ENCODE results near the gene FOSL1.
"Not testable (repeated sequence)": the region's sequence is repeated elsewhere in the genome, so short reads cannot be mapped to it uniquely, and the experiment has no call there.

The FOSL1 gene

GRCh38 chr11:65854161-65854592, 46.0 kb downstream of the FOSL1 start:
- peaks cover 6% of the 10 kb centered on the region for H3K4me1 ChIP-seq (ENCODE audit: control insufficient read depth, insufficient read depth, low read length)
- H3K27ac ChIP-seq (ENCODE audit: low read depth, low read length): peak overlapping the region; percentile 33
- H3K36me3 ChIP-seq (ENCODE audit: control insufficient read depth, insufficient read depth, low read length): peaks cover 36% of the 10 kb centered on the region
- no peak overlapping the region for H3K4me3 ChIP-seq (ENCODE audit: low read depth, low read length)
- H3K9me3 ChIP-seq (ENCODE audit: control insufficient read depth, insufficient read depth, low read length): 0 out of 2 replicates have a peak, but pooled peaks cover 2% of the 10 kb centered on the region
- no peak overlapping the region for H3K9ac ChIP-seq (ENCODE audit: low read depth, low read length)
- H3K27me3 ChIP-seq (ENCODE audit: control insufficient read depth, insufficient read depth, low read length): no peaks in the 10 kb centered on the region

DNA sequence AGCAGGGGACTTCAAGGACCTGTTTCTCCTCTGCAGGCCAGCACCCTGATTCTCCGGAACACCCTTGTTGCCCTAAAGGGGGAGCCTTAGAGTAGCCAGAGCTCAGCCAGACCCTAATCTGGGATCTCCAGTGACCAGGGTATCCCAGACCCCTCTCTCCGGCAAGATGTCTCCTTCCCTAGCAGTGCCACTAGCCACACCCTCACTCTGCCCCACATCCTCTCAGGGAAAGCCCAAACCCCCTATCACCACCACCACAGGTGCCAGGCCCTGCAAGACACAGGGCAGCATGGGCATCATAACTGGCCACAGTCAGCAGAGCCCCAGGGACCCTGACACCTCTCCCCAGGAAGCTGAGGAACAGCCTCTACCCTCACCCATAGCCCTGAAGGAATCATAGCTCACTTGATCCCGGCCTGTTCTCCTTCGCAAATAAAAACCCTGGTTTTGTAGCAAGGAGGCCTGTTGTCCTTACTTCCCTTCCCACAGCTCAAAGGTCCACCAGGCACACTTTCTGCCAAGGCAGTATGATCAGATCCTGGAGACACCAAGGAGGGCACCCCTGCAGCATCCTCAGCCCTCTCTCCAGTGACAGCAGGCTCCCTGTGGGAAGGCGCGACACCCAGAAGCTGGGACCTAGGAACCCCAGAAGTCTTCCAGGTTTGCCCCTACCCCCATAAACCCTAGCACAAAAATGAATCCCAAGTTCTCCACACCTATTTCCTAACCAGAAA, 46.8 kb downstream of the FOSL1 start:
- Histone ChIP-seq H3K4me3 (ENCODE audit: low read depth, low read length) (no peak overlapping the region), H3K36me3 (ENCODE audit: control insufficient read depth, insufficient read depth, low read length) (peaks cover 36% of the 10 kb centered on the region), H3K9me3 (ENCODE audit: control insufficient read depth, insufficient read depth, low read length) (0 out of 2 replicates have a peak, but pooled peaks cover 2% of the 10 kb centered on the region), H3K27me3 (ENCODE audit: control insufficient read depth, insufficient read depth, low read length) (no peaks in the 10 kb centered on the region), H3K4me1 (ENCODE audit: control insufficient read depth, insufficient read depth, low read length) (peaks cover 6% of the 10 kb centered on the region), H3K9ac (ENCODE audit: low read depth, low read length) (no peak overlapping the region), H3K27ac (ENCODE audit: low read depth, low read length) (peak overlapping the region; percentile 22)

DNA sequence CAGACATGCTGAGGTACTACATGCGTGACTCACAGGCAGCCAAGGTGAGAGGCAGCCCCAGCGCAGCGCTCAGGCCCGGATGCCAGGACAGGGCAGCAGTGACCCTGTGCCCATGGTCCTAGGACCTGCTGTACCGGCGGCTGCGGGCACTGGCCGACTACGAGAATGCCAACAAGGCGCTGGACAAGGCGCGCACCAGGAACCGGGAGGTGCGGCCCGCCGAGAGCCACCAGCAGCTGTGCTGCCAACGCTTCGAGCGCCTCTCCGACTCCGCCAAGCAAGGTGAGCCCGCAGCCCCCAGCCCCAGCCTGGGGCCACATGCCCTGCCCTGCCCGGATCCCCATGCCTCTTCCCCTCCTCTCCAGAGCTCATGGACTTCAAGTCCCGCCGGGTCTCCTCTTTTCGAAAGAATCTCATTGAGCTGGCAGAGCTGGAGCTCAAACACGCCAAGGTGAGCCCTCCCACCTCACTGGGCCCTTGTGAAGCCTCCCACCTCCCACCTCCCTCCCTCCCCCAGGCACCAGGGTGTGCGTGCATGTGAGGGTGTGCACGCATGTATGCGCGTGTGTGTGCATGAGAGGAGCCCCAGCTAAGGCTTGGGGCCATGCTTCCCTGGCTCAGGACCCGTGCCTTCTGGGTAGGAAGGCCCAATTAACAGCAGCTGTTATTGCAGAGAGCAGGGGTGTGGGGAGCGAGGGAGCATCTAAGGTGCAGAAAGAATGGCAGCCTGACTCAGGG, 47.5 kb downstream of the FOSL1 start:
- 0 out of 2 replicates have a peak, but pooled peaks cover 2% of the 10 kb centered on the region for H3K9me3 ChIP-seq (ENCODE audit: control insufficient read depth, insufficient read depth, low read length)
- no peaks in the 10 kb centered on the region for H3K27me3 ChIP-seq (ENCODE audit: control insufficient read depth, insufficient read depth, low read length)
- no peak overlapping the region for H3K9ac ChIP-seq (ENCODE audit: low read depth, low read length)
- H3K27ac ChIP-seq (ENCODE audit: low read depth, low read length): peak overlapping the region; percentile 3
- H3K36me3 ChIP-seq (ENCODE audit: control insufficient read depth, insufficient read depth, low read length): peaks cover 36% of the 10 kb centered on the region
- no peak overlapping the region for H3K4me3 ChIP-seq (ENCODE audit: low read depth, low read length)
- H3K4me1 ChIP-seq (ENCODE audit: control insufficient read depth, insufficient read depth, low read length): peaks cover 6% of the 10 kb centered on the region

DNA sequence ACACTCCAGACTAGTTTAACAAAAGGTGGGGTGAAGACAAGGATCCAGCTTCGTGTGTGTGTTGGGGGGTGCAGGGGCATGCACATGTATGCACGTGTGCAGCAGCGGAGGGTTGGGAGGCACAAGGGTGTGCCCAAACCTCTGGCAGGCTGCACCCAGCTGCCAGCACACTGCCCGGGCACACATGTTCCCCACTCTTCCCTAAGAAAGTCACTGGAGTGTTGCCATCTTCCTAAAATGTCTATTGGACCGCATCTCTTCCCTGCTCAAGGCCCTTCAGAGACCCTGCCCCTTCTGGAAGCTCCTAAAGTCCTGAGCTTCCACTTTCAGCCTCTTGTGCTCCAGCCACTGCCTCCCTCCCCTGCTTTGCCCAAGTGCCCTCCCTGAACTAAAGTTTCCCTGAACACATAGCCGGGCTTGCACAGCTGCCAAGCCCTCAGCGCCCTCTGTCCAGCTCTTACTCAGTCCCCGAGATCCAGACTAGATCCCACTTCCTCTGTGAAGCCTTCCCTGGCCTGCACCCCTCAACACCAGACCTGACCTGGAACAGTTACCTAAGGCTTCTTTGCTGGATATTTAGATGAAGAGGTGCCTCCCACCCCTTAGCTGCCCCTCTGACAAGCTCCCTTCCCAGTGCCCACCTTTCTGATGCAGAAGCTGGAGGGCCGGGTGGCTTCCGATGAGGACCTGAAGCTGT, 48.2 kb downstream of the FOSL1 start:
- H3K4me1 ChIP-seq (ENCODE audit: control insufficient read depth, insufficient read depth, low read length): peaks cover 6% of the 10 kb centered on the region
- peak overlapping the region; percentile 52 for H3K27ac ChIP-seq (ENCODE audit: low read depth, low read length)
- peaks cover 36% of the 10 kb centered on the region for H3K36me3 ChIP-seq (ENCODE audit: control insufficient read depth, insufficient read depth, low read length)

DNA sequence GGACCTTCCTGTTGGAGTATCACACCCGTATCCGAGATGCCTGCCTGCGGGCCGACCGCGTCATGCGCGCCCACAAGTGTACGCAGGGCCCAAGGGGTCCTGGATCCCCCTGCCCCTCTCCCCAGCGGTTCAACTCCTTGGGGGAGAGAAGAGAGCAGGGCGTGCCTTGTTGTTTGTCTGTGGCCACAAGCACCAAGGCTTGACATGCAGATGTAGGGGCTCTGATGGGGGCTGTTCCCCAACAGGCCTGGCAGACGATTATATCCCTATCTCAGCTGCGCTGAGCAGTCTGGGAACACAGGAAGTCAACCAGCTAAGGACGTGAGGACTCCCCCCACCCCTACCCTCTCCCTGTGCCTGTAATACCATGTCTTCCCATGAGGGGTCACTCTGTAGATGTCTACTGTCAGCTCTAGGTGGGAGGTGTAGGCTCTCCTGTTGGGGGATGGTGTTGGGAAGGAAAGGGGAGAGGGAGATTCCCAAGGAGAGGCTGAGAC, 49.1 kb downstream of the FOSL1 start:
- Histone ChIP-seq H3K9me3 (ENCODE audit: control insufficient read depth, insufficient read depth, low read length) (0 out of 2 replicates have a peak, but pooled peaks cover 2% of the 10 kb centered on the region), H3K4me1 (ENCODE audit: control insufficient read depth, insufficient read depth, low read length) (peaks cover 3% of the 10 kb centered on the region), H3K4me3 (ENCODE audit: low read depth, low read length) (no peak overlapping the region), H3K27ac (ENCODE audit: low read depth, low read length) (no peak overlapping the region), H3K36me3 (ENCODE audit: control insufficient read depth, insufficient read depth, low read length) (peaks cover 32% of the 10 kb centered on the region), H3K27me3 (ENCODE audit: control insufficient read depth, insufficient read depth, low read length) (no peaks in the 10 kb centered on the region), H3K9ac (ENCODE audit: low read depth, low read length) (no peak overlapping the region)

More for the DNA sequence above, 48.2 kb downstream of the FOSL1 start:
- 0 out of 2 replicates have a peak, but pooled peaks cover 2% of the 10 kb centered on the region for H3K9me3 ChIP-seq (ENCODE audit: control insufficient read depth, insufficient read depth, low read length)
- H3K27me3 ChIP-seq (ENCODE audit: control insufficient read depth, insufficient read depth, low read length): no peaks in the 10 kb centered on the region
- no peak overlapping the region for H3K9ac ChIP-seq (ENCODE audit: low read depth, low read length)
- no peak overlapping the region for H3K4me3 ChIP-seq (ENCODE audit: low read depth, low read length)

DNA sequence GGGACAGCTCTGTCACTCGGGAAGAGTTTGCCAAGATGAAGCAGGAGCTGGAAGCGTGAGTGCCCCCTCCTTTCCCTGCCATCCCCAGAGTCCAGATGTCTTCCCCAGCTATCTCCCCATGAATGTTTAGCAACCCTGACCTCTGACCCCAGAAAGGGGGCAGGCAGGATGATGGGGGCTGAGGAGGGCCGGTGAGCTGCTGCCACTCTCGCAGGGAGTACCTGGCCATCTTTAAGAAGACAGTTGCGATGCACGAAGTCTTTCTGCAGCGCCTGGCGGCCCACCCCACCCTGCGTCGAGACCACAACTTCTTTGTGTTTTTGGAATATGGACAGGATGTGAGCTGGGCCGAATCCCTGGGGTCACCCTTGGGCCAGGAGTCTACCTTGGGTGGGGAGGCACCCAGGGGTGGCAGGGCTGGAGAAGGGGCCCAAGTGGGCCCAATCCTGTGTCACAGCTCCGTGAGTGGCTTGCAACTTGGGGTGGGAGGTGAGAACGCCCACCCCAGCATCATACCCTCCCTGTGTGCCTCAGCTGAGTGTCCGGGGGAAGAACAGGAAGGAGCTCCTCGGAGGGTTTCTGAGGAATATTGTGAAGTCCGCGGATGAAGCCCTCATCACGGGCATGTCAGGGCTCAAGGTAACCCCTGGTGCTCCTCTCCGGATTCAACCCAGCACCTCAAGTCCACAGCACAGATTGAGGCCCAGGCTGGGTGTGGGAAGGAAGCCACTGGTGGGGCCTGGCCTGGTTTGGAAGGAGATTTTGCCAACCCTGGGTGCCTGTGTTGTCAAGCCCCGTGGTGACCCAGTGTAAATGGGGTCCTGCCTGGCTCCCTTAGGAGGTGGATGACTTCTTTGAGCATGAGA, 49.7 kb downstream of the FOSL1 start:
- Histone ChIP-seq H3K36me3 (ENCODE audit: control insufficient read depth, insufficient read depth, low read length) (peaks cover 26% of the 10 kb centered on the region), H3K27me3 (ENCODE audit: control insufficient read depth, insufficient read depth, low read length) (no peaks in the 10 kb centered on the region), H3K9me3 (ENCODE audit: control insufficient read depth, insufficient read depth, low read length) (0 out of 2 replicates have a peak, but pooled peaks cover 2% of the 10 kb centered on the region), H3K9ac (ENCODE audit: low read depth, low read length) (no peak overlapping the region), H3K4me3 (ENCODE audit: low read depth, low read length) (no peak overlapping the region), H3K27ac (ENCODE audit: low read depth, low read length) (no peak overlapping the region), H3K4me1 (ENCODE audit: control insufficient read depth, insufficient read depth, low read length) (no peaks in the 10 kb centered on the region)

DNA sequence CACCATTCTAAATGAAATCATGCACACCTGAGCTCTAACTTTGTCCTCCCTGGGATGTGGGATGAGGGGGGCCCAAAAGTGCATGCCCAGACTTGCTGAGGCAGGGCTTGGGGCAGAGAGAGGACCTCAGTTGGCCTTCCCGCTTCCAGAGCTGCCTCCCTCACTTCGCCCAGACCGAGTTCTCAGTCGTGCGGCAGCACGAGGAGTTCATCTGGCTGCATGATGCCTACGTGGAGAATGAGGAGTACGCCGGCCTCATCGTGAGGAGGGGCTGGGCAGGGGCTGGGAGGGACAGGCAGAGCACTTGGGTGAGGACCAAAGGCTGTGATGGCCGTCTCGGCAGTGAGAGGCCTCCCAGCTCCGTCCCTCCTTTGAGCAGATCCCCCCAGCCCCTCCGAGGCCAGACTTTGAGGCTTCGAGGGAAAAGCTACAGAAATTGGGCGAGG, 50.4 kb downstream of the FOSL1 start:
- Histone ChIP-seq H3K4me3 (ENCODE audit: low read depth, low read length) (no peak overlapping the region), H3K4me1 (ENCODE audit: control insufficient read depth, insufficient read depth, low read length) (no peaks in the 10 kb centered on the region), H3K36me3 (ENCODE audit: control insufficient read depth, insufficient read depth, low read length) (peaks cover 19% of the 10 kb centered on the region), H3K27ac (ENCODE audit: low read depth, low read length) (no peak overlapping the region), H3K9ac (ENCODE audit: low read depth, low read length) (no peak overlapping the region), H3K9me3 (ENCODE audit: control insufficient read depth, insufficient read depth, low read length) (0 out of 2 replicates have a peak, but pooled peaks cover 2% of the 10 kb centered on the region), H3K27me3 (ENCODE audit: control insufficient read depth, insufficient read depth, low read length) (no peaks in the 10 kb centered on the region)

- no peak overlapping the region for H3K9ac ChIP-seq (ENCODE audit: low read depth, low read length)
Observed at GRCh38 chr11:65849366-65849765, 50.8 kb downstream of the FOSL1 start.

DNA sequence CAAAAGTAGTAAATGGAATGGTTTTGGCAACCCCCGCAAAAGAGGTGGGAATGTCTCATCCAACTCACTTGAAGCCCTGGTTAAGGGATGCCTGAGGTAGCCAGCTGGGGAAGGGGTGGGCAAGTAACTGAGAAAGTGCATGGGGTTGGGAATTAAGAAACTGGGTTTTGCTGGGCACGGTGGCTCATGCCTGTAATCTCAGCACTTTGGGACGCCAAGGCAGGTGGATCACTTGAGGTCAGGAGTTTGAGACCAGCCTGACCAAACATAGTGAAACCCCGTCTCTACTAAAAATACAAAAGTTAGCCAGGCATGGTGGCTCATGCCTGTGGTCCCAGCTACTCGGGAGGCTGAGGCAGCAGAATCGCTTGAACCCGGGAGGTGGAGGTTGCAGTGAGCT, 51.5 kb downstream of the FOSL1 start:
- not testable (repeated sequence) for H3K9ac ChIP-seq (ENCODE audit: low read depth, low read length); H3K27ac ChIP-seq (ENCODE audit: low read depth, low read length); H3K4me1 ChIP-seq (ENCODE audit: control insufficient read depth, insufficient read depth, low read length); H3K9me3 ChIP-seq (ENCODE audit: control insufficient read depth, insufficient read depth, low read length); H3K4me3 ChIP-seq (ENCODE audit: low read depth, low read length); H3K36me3 ChIP-seq (ENCODE audit: control insufficient read depth, insufficient read depth, low read length); H3K27me3 ChIP-seq (ENCODE audit: control insufficient read depth, insufficient read depth, low read length)

More at GRCh38 chr11:65849366-65849765, 50.8 kb downstream of the FOSL1 start:
- no peaks in the 10 kb centered on the region for H3K4me1 ChIP-seq (ENCODE audit: control insufficient read depth, insufficient read depth, low read length)
- H3K27me3 ChIP-seq (ENCODE audit: control insufficient read depth, insufficient read depth, low read length): no peaks in the 10 kb centered on the region
- no peak overlapping the region for H3K4me3 ChIP-seq (ENCODE audit: low read depth, low read length)
- H3K9me3 ChIP-seq (ENCODE audit: control insufficient read depth, insufficient read depth, low read length): 0 out of 2 replicates have a peak, but pooled peaks cover 2% of the 10 kb centered on the region
- no peak overlapping the region for H3K27ac ChIP-seq (ENCODE audit: low read depth, low read length)
- peaks cover 15% of the 10 kb centered on the region for H3K36me3 ChIP-seq (ENCODE audit: control insufficient read depth, insufficient read depth, low read length)

- Histone ChIP-seq H3K9ac (ENCODE audit: low read depth, low read length) (no peak overlapping the region), H3K27me3 (ENCODE audit: control insufficient read depth, insufficient read depth, low read length) (no peaks in the 10 kb centered on the region), H3K36me3 (ENCODE audit: control insufficient read depth, insufficient read depth, low read length) (no peaks in the 10 kb centered on the region; the same call in 1 of the 2 replicates), H3K4me3 (ENCODE audit: low read depth, low read length) (no peak overlapping the region), H3K4me1 (ENCODE audit: control insufficient read depth, insufficient read depth, low read length) (no peaks in the 10 kb centered on the region), H3K27ac (ENCODE audit: low read depth, low read length) (no peak overlapping the region), H3K9me3 (ENCODE audit: control insufficient read depth, insufficient read depth, low read length) (0 out of 2 replicates have a peak, but pooled peaks cover 2% of the 10 kb centered on the region)
Observed at GRCh38 chr11:65847746-65848145, 52.4 kb downstream of the FOSL1 start.
